Neural progenitor cell (in vitro differentiated cells): Measurements from ENCODE around the gene UGT2B7. TPM values are rescaled to one million over a fixed set of nuclear protein-coding genes. Genes with fewer than 3 reads are reported as not detected.

Experiments
- DNase-seq: peaks from one replicate; pipeline ENCODE4 v3.0.0-alpha.2; 2016; ENCODE audit warnings: low spot score
- H2AFZ ChIP-seq: fragments of 200-600 bp; sonication (generic); replicated peaks from 2 replicates; pipeline ENCODE4 v1.6.1; 2016; ENCODE audit warnings: antibody characterized with exemption
- H3F3A ChIP-seq: fragments of 200-600 bp; sonication (generic); 2 replicates; pipeline ENCODE4 v1.6.1; 2016; ENCODE audit warnings: antibody characterized with exemption, low read depth
- H3K27ac ChIP-seq: fragments of 200-600 bp; sonication (generic); 2 replicates; pipeline ENCODE4 v1.5.1; 2016; ENCODE audit warnings: mild to moderate bottlenecking
- H3K27me3 ChIP-seq: fragments of 200-600 bp; sonication (generic); 2 replicates; pipeline ENCODE4 v1.6.1; 2016; ENCODE audit warnings: mild to moderate bottlenecking, moderate library complexity
- H3K36me3 ChIP-seq: fragments of 200-600 bp; sonication (generic); 2 replicates; pipeline ENCODE4 v1.5.1; 2016
- H3K4me1 ChIP-seq: fragments of 200-600 bp; sonication (generic); 2 replicates; pipeline ENCODE4 v1.6.1; 2016; ENCODE audit warnings: mixed run types
- H3K4me2 ChIP-seq: fragments of 200-600 bp; sonication (generic); 2 replicates; pipeline ENCODE4 v1.6.1; 2016
- H3K4me3 ChIP-seq: fragments of 200-600 bp; sonication (generic); 2 replicates; pipeline ENCODE4 v1.5.1; 2016
- H3K79me2 ChIP-seq: fragments of 200-600 bp; sonication (generic); 2 replicates; pipeline ENCODE4 v1.6.1; 2016; ENCODE audit warnings: low read depth
- H3K9ac ChIP-seq: fragments of 200-600 bp; sonication (generic); 2 replicates; pipeline ENCODE4 v1.6.1; 2016
- H3K9me3 ChIP-seq: fragments of 200-600 bp; sonication (generic); 2 replicates; pipeline ENCODE4 v1.5.1; 2016; ENCODE audit warnings: low read depth
- H4K20me1 ChIP-seq: fragments of 200-600 bp; sonication (generic); 2 replicates; pipeline ENCODE4 v1.6.1; 2016; ENCODE audit warnings: low read depth
- H3K27ac Mint-ChIP-seq: 3 replicates; pipeline ENCODE4 v1.8.0; 2021; ENCODE audit warnings: mixed read lengths
- H3K27me3 Mint-ChIP-seq: 2 replicates; pipeline ENCODE4 v1.8.0; 2022; ENCODE audit warnings: low read depth, mild to moderate bottlenecking, inconsistent platforms, moderate library complexity, mixed read lengths; ENCODE audit not compliant: insufficient read depth
- H3K36me3 Mint-ChIP-seq: 3 replicates; pipeline ENCODE4 v1.8.0; 2021; ENCODE audit warnings: mixed read lengths
- H3K4me1 Mint-ChIP-seq: 3 replicates; pipeline ENCODE4 v1.8.0; 2021; ENCODE audit warnings: mixed read lengths
- H3K4me3 Mint-ChIP-seq: 3 replicates; pipeline ENCODE4 v1.8.0; 2021; ENCODE audit warnings: mild to moderate bottlenecking, moderate library complexity, mixed read lengths
- H3K9me3 Mint-ChIP-seq: 3 replicates; pipeline ENCODE4 v1.8.0; 2020; ENCODE audit warnings: mixed read lengths
- CTCF ChIP-seq: fragments of 200-600 bp; sonication (generic); IDR thresholded peaks from 2 replicates; pipeline ENCODE4 v1.5.1; 2017; ENCODE audit warnings: antibody characterized with exemption, mild to moderate bottlenecking
- EZH2 ChIP-seq: fragments of 200-600 bp; sonication (generic); IDR thresholded peaks from 2 replicates; pipeline ENCODE4 v1.6.1; 2017; ENCODE audit warnings: antibody characterized with exemption, mild to moderate bottlenecking, moderate library complexity
- EZH2phosphoT487 ChIP-seq: fragments of 200-600 bp; sonication (generic); IDR thresholded peaks from 2 replicates; pipeline ENCODE4 v1.6.1; 2017; ENCODE audit warnings: antibody characterized with exemption
- total RNA-seq: library from RNA; depleted of rRNA; stranded (reverse); fragments of >200 nt; gene quantifications from 2 replicates; pipeline ENCODE4 v1.2.3, GENCODE V29; 2015; ENCODE audit warnings: low replicate concordance

The UGT2B7 gene
- total RNA-seq, 1 donor from 2014 or later = not detected

- H3K27ac ChIP-seq = no peak overlapping the region
- H3K27me3 ChIP-seq = no peaks in the 10 kb centered on the region
- H3K9me3 ChIP-seq = no peaks in the 10 kb centered on the region
- no peaks in the 10 kb centered on the region for H3K4me1 ChIP-seq
- no peaks in the 10 kb centered on the region for H3F3A ChIP-seq
- H3K36me3 Mint-ChIP-seq = no peaks in the 10 kb centered on the region
- H3K4me3 Mint-ChIP-seq = no peak overlapping the region
- H4K20me1 ChIP-seq = no peaks in the 10 kb centered on the region
- no peaks in the 10 kb centered on the region for H3K9me3 Mint-ChIP-seq
- H3K4me3 ChIP-seq = no peak overlapping the region
- H3K79me2 ChIP-seq = no peaks in the 10 kb centered on the region
- no peak for DNase-seq
- no peak overlapping the region for H3K9ac ChIP-seq
- H3K4me1 Mint-ChIP-seq = no peaks in the 10 kb centered on the region
- no peak overlapping the region for H3K27ac Mint-ChIP-seq
- no peak for TF ChIP-seq EZH2phosphoT487
- no peak for TF ChIP-seq EZH2
- no peak for TF ChIP-seq CTCF
- H3K27me3 Mint-ChIP-seq = no peaks in the 10 kb centered on the region
- H3K4me2 ChIP-seq = no peak overlapping the region
- no peak overlapping the region for H2AFZ ChIP-seq
- H3K36me3 ChIP-seq = no peaks in the 10 kb centered on the region
These were observed 31.9 kb upstream of the UGT2B7 start for GRCh38 chr4:69064391-69064790.

- H3F3A ChIP-seq = no peaks in the 10 kb centered on the region
- no peak overlapping the region for H3K9ac ChIP-seq
- Mint-ChIP-seq H3K27me3 (no peaks in the 10 kb centered on the region), H3K27ac (no peak overlapping the region), H3K9me3 (no peaks in the 10 kb centered on the region), H3K4me3 (no peak overlapping the region), H3K4me1 (no peaks in the 10 kb centered on the region), H3K36me3 (no peaks in the 10 kb centered on the region)
- no peaks in the 10 kb centered on the region for H3K4me1 ChIP-seq
- H3K4me3 ChIP-seq = no peak overlapping the region
- H3K79me2 ChIP-seq = no peaks in the 10 kb centered on the region
- no peak overlapping the region for H3K4me2 ChIP-seq
- H2AFZ ChIP-seq = no peak overlapping the region
- TF ChIP-seq EZH2phosphoT487 (no peak), CTCF (no peak), EZH2 (no peak)
- DNase-seq = no peak
- H4K20me1 ChIP-seq = no peaks in the 10 kb centered on the region
- no peaks in the 10 kb centered on the region for H3K27me3 ChIP-seq
- H3K36me3 ChIP-seq = no peaks in the 10 kb centered on the region
- no peaks in the 10 kb centered on the region for H3K9me3 ChIP-seq
- H3K27ac ChIP-seq = no peak overlapping the region
These were observed 29.3 kb upstream of the UGT2B7 start for GRCh38 chr4:69066945-69067344.

- no peaks in the 10 kb centered on the region for H4K20me1 ChIP-seq
- Mint-ChIP-seq H3K9me3 (no peaks in the 10 kb centered on the region), H3K27me3 (peaks cover 2% of the 10 kb centered on the region), H3K4me1 (no peaks in the 10 kb centered on the region), H3K36me3 (no peaks in the 10 kb centered on the region), H3K27ac (no peak overlapping the region), H3K4me3 (no peak overlapping the region)
- H3K4me1 ChIP-seq = no peaks in the 10 kb centered on the region
- no peaks in the 10 kb centered on the region for H3F3A ChIP-seq
- no peaks in the 10 kb centered on the region for H3K9me3 ChIP-seq
- no peak overlapping the region for H3K4me3 ChIP-seq
- no peak overlapping the region for H3K9ac ChIP-seq
- H2AFZ ChIP-seq = no peak overlapping the region
- DNase-seq = no peak
- TF ChIP-seq EZH2phosphoT487 (no peak), EZH2 (no peak), CTCF (no peak)
- no peaks in the 10 kb centered on the region for H3K36me3 ChIP-seq
- H3K79me2 ChIP-seq = no peaks in the 10 kb centered on the region
- H3K4me2 ChIP-seq = no peak overlapping the region
- no peak overlapping the region for H3K27ac ChIP-seq
- H3K27me3 ChIP-seq = no peaks in the 10 kb centered on the region
These were observed 27.2 kb upstream of the UGT2B7 start for GRCh38 chr4:69069085-69069484.
